ENCODE measurements around the gene CRYZL1.
A peak's percentile ranks its signal among the peaks of the same experiment; 100 is the strongest.
"Not testable (repeated sequence)": the region's sequence is repeated elsewhere in the genome, so short reads cannot be mapped to it uniquely, and the experiment has no call there.

The CRYZL1 gene

GRCh38 chr21:33584455-33584854 is 57.1 kb downstream of the CRYZL1 start:
- Histone ChIP-seq H3K4me3 (no peak overlapping the region), H3K27me3 (ENCODE audit: low read depth) (no peaks in the 10 kb centered on the region), H3K4me1 (peaks cover 9% of the 10 kb centered on the region), H3K9me3 (no peaks in the 10 kb centered on the region), H3K36me3 (replicated peaks) (peaks cover 39% of the 10 kb centered on the region)
- DNase-seq (ENCODE audit: low spot score in 2 of 2), result no peak
- in situ Hi-C loops (cut with MboI; ENCODE audit: low sequenced_read_pairs), result loop anchor here (25.0 kb wide), 1 partner anchor 97 kb away; the partner anchor contains the start of genes DNAJC28 and TMEM50B

GRCh38 chr21:33578959-33579542 is 62.5 kb downstream of the CRYZL1 start:
- Histone ChIP-seq H3K36me3 (replicated peaks) (peaks cover 68% of the 10 kb centered on the region), H3K27me3 (ENCODE audit: low read depth) (no peaks in the 10 kb centered on the region), H3K9me3 (no peaks in the 10 kb centered on the region), H3K4me3 (no peak overlapping the region), H3K4me1 (no peaks in the 10 kb centered on the region)
- in situ Hi-C loops (cut with MboI; ENCODE audit: low sequenced_read_pairs), result loop anchor here (25.0 kb wide), 1 partner anchor 92 kb away; the partner anchor contains the start of genes DNAJC28 and TMEM50B
- no peak for DNase-seq (ENCODE audit: low spot score in 2 of 2)

GRCh38 chr21:33578214-33578613 is 63.3 kb downstream of the CRYZL1 start:
- Histone ChIP-seq H3K4me3 (no peak overlapping the region), H3K36me3 (replicated peaks) (peaks cover 72% of the 10 kb centered on the region), H3K27me3 (ENCODE audit: low read depth) (no peaks in the 10 kb centered on the region), H3K4me1 (no peaks in the 10 kb centered on the region), H3K9me3 (no peaks in the 10 kb centered on the region)
- DNase-seq (ENCODE audit: low spot score in 2 of 2), result no peak
- in situ Hi-C loops (cut with MboI; ENCODE audit: low sequenced_read_pairs), result loop anchor here (25.0 kb wide), 1 partner anchor 91 kb away; the partner anchor contains the start of genes DNAJC28 and TMEM50B

- H3K9me3 ChIP-seq; H3K4me1 ChIP-seq; H3K27me3 ChIP-seq (ENCODE audit: low read depth); H3K4me3 ChIP-seq; DNase-seq (ENCODE audit: low spot score in 2 of 2): not testable (repeated sequence)
- peaks cover 73% of the 10 kb centered on the region for H3K36me3 ChIP-seq (replicated peaks)
- in situ Hi-C loops (cut with MboI; ENCODE audit: low sequenced_read_pairs), result loop anchor here (25.0 kb wide), 1 partner anchor 89 kb away; the partner anchor contains the start of genes DNAJC28 and TMEM50B
Measured at GRCh38 chr21:33576741-33577141, 64.8 kb downstream of the CRYZL1 start.

GRCh38 chr21:33572350-33572749 is 69.2 kb downstream of the CRYZL1 start:
- H3K4me1 ChIP-seq, result no peaks in the 10 kb centered on the region
- peaks cover 87% of the 10 kb centered on the region for H3K36me3 ChIP-seq (replicated peaks)
- no peak for DNase-seq (ENCODE audit: low spot score in 2 of 2)
- no peaks in the 10 kb centered on the region for H3K9me3 ChIP-seq
- H3K27me3 ChIP-seq (ENCODE audit: low read depth), result no peaks in the 10 kb centered on the region
- in situ Hi-C loops (cut with MboI; ENCODE audit: low sequenced_read_pairs), result no loop called here
- no peak overlapping the region for H3K4me3 ChIP-seq

DNA sequence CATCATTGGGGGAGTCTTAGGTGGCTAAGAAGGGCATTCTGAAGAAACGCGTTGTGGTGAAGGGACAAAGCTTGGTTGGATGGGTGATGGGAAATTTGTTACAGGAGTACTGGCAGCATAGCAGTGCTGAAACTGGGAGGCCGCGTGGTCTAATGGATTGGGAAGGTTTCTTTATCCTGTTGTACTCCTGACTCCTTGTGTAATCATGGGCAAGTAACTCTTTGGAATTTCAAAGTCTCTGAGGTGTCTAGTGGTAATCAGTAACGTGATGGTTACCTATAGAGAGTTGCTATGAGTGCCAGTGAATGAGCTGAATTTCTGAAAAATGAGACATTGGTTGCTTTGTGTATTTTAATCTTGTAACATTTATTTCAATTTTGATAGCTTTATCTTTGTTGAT is 71.5 kb downstream of the CRYZL1 start:
- no peak for DNase-seq (ENCODE audit: low spot score in 2 of 2)
- in situ Hi-C loops (cut with MboI; ENCODE audit: low sequenced_read_pairs), result no loop called here
- H3K9me3 ChIP-seq, result no peaks in the 10 kb centered on the region
- no peak overlapping the region for H3K4me3 ChIP-seq
- peaks cover 82% of the 10 kb centered on the region for H3K36me3 ChIP-seq (replicated peaks)
- peaks cover 9% of the 10 kb centered on the region for H3K4me1 ChIP-seq
- H3K27me3 ChIP-seq (ENCODE audit: low read depth), result no peaks in the 10 kb centered on the region

DNA sequence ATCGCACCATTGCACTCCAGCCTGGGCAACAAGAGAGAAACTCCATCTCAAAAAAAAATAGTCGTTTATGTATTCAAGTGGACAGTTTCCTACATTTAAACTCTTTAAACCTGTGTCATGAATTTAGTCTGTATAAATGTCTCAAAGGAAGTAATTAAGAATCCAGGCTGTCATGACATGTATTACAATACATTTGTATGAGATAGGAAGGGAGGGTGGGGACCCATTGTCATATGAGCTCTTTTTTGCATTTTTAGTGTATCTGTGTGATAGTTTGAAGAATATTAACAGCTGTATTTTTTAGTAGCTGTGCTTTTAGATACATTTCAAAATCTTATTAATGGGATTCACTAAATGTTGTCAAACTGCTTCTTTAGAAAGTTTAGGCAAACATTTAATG is 73.1 kb downstream of the CRYZL1 start:
- H3K4me1 ChIP-seq, result peaks cover 11% of the 10 kb centered on the region
- in situ Hi-C loops (cut with MboI; ENCODE audit: low sequenced_read_pairs), result no loop called here

GRCh38 chr21:33567914-33568313 is 73.6 kb downstream of the CRYZL1 start:
- H3K36me3 ChIP-seq (replicated peaks), result peaks cover 74% of the 10 kb centered on the region
- DNase-seq (ENCODE audit: low spot score in 2 of 2), result no peak
- no peaks in the 10 kb centered on the region for H3K9me3 ChIP-seq
- no peaks in the 10 kb centered on the region for H3K27me3 ChIP-seq (ENCODE audit: low read depth)
- in situ Hi-C loops (cut with MboI; ENCODE audit: low sequenced_read_pairs), result no loop called here
- H3K4me3 ChIP-seq, result no peak overlapping the region
- H3K4me1 ChIP-seq, result peaks cover 15% of the 10 kb centered on the region

More for the DNA sequence above, 73.1 kb downstream of the CRYZL1 start:
- Histone ChIP-seq H3K4me3 (no peak overlapping the region), H3K27me3 (ENCODE audit: low read depth) (no peaks in the 10 kb centered on the region), H3K36me3 (replicated peaks) (peaks cover 74% of the 10 kb centered on the region), H3K9me3 (no peaks in the 10 kb centered on the region)
- no peak for DNase-seq (ENCODE audit: low spot score in 2 of 2)

- DNase-seq (ENCODE audit: low spot score in 2 of 2), result no peak
- no peak overlapping the region for H3K4me3 ChIP-seq
- H3K9me3 ChIP-seq, result no peaks in the 10 kb centered on the region
- no peaks in the 10 kb centered on the region for H3K27me3 ChIP-seq (ENCODE audit: low read depth)
- in situ Hi-C loops (cut with MboI; ENCODE audit: low sequenced_read_pairs), result no loop called here
- H3K4me1 ChIP-seq, result peaks cover 28% of the 10 kb centered on the region
- H3K36me3 ChIP-seq (replicated peaks), result peaks cover 66% of the 10 kb centered on the region
Measured at GRCh38 chr21:33566514-33566913, 75.0 kb downstream of the CRYZL1 start.

DNA sequence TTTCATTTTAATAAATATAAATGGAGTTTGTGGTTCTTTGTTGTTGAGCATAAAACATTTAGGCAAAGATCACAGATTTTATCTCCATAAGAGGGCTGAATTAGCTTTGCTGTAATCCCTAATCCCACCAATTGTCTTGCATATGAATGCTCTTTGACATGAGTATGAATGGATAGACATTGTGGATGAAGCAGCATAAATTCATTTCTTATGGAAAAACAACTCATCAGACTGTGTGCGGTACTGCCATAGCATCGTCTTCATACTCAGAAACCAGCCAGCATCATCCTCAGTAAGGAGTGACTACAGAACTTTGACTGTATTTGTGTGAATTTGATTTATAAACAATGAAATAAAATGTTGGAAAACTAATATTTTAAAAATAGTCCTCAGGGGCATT is 79.2 kb downstream of the CRYZL1 start:
- peak; percentile 35 to 89 for DNase-seq (ENCODE audit: low spot score in 2 of 2)
- no peaks in the 10 kb centered on the region for H3K27me3 ChIP-seq (ENCODE audit: low read depth)
- H3K4me1 ChIP-seq, result peaks cover 36% of the 10 kb centered on the region
- peaks cover 71% of the 10 kb centered on the region for H3K36me3 ChIP-seq (replicated peaks)
- no peak overlapping the region for H3K4me3 ChIP-seq
- in situ Hi-C loops (cut with MboI; ENCODE audit: low sequenced_read_pairs), result no loop called here
- no peaks in the 10 kb centered on the region for H3K9me3 ChIP-seq

GRCh38 chr21:33561373-33561772 is 80.2 kb downstream of the CRYZL1 start:
- DNase-seq (ENCODE audit: low spot score in 2 of 2), result no peak
- Histone ChIP-seq H3K36me3 (replicated peaks) (peaks cover 71% of the 10 kb centered on the region), H3K4me1 (peaks cover 36% of the 10 kb centered on the region), H3K27me3 (ENCODE audit: low read depth) (no peaks in the 10 kb centered on the region), H3K4me3 (no peak overlapping the region), H3K9me3 (no peaks in the 10 kb centered on the region)
- in situ Hi-C loops (cut with MboI; ENCODE audit: low sequenced_read_pairs), result no loop called here

DNA sequence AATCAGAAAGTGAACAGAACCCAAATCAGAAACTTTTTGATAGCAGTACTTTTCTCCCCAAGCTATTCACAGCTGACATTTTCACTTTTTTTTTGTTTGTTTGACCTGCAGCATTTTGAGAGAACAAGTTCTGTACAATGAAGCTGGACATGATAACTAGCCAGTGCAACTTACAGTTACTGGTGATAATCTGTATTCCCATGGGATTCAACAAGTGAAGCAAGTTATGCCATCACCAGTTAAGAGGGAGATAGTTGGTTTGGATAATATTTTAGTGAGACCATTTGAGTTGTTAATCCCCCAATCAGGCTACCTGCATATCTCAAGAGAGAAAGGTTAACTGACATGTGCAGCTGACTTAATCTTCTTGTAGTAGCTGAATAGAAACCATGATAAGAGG is 80.6 kb downstream of the CRYZL1 start:
- DNase-seq (ENCODE audit: low spot score in 2 of 2), result no peak
- H3K4me1 ChIP-seq, result peaks cover 36% of the 10 kb centered on the region
- H3K4me3 ChIP-seq, result no peak overlapping the region
- in situ Hi-C loops (cut with MboI; ENCODE audit: low sequenced_read_pairs), result no loop called here
- peaks cover 74% of the 10 kb centered on the region for H3K36me3 ChIP-seq (replicated peaks)
- H3K27me3 ChIP-seq (ENCODE audit: low read depth), result no peaks in the 10 kb centered on the region
- H3K9me3 ChIP-seq, result no peaks in the 10 kb centered on the region

DNA sequence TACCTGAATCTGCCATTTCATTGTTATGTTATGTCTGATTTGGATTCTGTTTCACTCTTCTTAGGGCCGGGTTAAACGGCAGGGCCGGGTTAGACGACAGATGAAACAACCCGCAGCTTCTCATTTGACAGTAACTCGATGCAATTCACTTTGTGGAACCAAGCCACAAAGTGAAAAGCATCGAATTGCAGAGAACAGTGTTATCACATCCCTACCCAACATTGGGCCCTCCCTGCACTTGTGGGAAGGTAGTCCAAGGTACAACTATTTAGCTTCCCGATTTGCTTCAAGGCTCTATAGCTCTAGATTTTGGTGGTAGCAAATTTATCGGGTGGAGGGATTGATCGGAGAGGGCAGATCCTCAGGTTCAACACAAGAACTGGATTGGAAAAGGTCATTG is 81.7 kb downstream of the CRYZL1 start:
- DNase-seq (ENCODE audit: low spot score in 2 of 2), result no peak
- Histone ChIP-seq H3K9me3 (no peaks in the 10 kb centered on the region), H3K4me1 (peaks cover 27% of the 10 kb centered on the region), H3K4me3 (no peak overlapping the region), H3K27me3 (ENCODE audit: low read depth) (no peaks in the 10 kb centered on the region), H3K36me3 (replicated peaks) (peaks cover 77% of the 10 kb centered on the region)
- in situ Hi-C loops (cut with MboI; ENCODE audit: low sequenced_read_pairs), result no loop called here

DNA sequence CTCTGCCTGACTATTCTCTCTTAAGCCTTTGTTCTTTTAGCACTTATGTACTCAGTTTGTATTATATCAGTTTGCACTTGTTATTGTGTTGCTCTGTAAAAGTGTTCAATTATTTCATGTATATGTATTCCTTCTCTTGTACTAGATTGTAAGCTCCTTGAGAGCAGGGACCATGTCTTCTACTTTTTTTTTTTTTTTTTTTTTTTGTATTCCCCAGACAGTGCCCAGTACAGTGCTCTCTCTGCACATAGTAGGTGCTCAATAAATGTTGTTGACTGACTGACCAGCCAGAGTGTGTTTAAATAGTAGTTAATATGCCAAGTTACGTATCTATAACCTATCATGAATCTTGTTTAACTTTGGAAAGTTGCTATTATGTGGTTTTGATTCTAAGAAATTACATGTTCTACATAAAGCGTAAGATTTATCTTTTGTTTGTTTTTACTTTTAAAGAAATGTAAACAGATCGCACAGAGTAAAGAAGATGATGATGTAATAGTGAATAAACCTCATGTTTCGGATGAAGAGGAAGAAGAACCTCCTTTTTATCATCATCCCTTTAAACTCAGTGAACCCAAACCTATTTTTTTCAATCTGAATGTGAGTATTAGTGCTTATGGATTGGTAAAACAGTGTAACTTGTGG is 82.6 kb downstream of the CRYZL1 start:
- DNase-seq (ENCODE audit: low spot score in 2 of 2), result no peak
- Histone ChIP-seq H3K4me3 (no peak overlapping the region), H3K27me3 (ENCODE audit: low read depth) (no peaks in the 10 kb centered on the region), H3K4me1 (peaks cover 27% of the 10 kb centered on the region), H3K36me3 (replicated peaks) (peaks cover 83% of the 10 kb centered on the region), H3K9me3 (no peaks in the 10 kb centered on the region)
- in situ Hi-C loops (cut with MboI; ENCODE audit: low sequenced_read_pairs), result no loop called here

All from HAP-1 (cell line).